WTC11 (cell line): Measurements from ENCODE around the gene GLUL. TPM values are rescaled to one million over a fixed set of nuclear protein-coding genes. Genes with fewer than 3 reads are reported as not detected.

Experiments
- ATAC-seq: fragments of 200-7000 bp; cut with Tn5 transposase; 2 replicates; pipeline ENCODE4 v1.10.0; 2021; ENCODE audit warnings: mild to moderate bottlenecking, moderate library complexity
- CTCF ChIA-PET: fragments of 300-600 bp; sonication (Branson Sonifier 250); formaldehyde crosslinking; loops from one replicate; lab custom pipeline; 2021; ENCODE audit warnings: antibody characterized with exemption; lab: Charles Lee
- POLR2A ChIA-PET: fragments of 350-600 bp; sonication (Branson Sonifier 250); formaldehyde crosslinking; loops from one replicate; lab custom pipeline; 2021; ENCODE audit warnings: antibody characterized with exemption; lab: Charles Lee
- DNase-seq: peaks from one replicate; pipeline ENCODE4 v3.0.0; 2021; ENCODE audit warnings: low spot score
- H3K27ac Mint-ChIP-seq: 2 replicates; pipeline ENCODE4 v1.8.0; 2021; ENCODE audit warnings: mixed read lengths
- H3K27me3 Mint-ChIP-seq: 2 replicates; pipeline ENCODE4 v1.8.0; 2021; ENCODE audit warnings: low read depth, mild to moderate bottlenecking, moderate library complexity, mixed read lengths
- H3K36me3 Mint-ChIP-seq: 2 replicates; pipeline ENCODE4 v1.8.0; 2021; ENCODE audit warnings: mixed read lengths
- H3K4me1 Mint-ChIP-seq: 2 replicates; pipeline ENCODE4 v1.8.0; 2022; ENCODE audit warnings: mixed read lengths
- H3K4me3 Mint-ChIP-seq: 2 replicates; pipeline ENCODE4 v1.8.0; 2021; ENCODE audit warnings: mild to moderate bottlenecking, moderate library complexity, mixed read lengths
- H3K9me3 Mint-ChIP-seq: 2 replicates; pipeline ENCODE4 v1.8.0; 2021; ENCODE audit warnings: mixed read lengths
- AFF4 ChIP-seq: sonication (generic); formaldehyde crosslinking; IDR thresholded peaks from 2 replicates; pipeline ENCODE4 v1.8.1; 2023; ENCODE audit warnings: mild to moderate bottlenecking, missing genetic modification reagents, borderline replicate concordance
- ATF1 ChIP-seq: sonication (generic); formaldehyde crosslinking; IDR thresholded peaks from 2 replicates; pipeline ENCODE4 v1.8.1; 2023; ENCODE audit warnings: mild to moderate bottlenecking, moderate library complexity, missing genetic modification reagents
- E2F4 ChIP-seq: sonication (generic); formaldehyde crosslinking; IDR thresholded peaks from 2 replicates; pipeline ENCODE4 v1.8.1; 2022; ENCODE audit warnings: low read depth, mild to moderate bottlenecking, moderate library complexity, missing genetic modification reagents, borderline replicate concordance
- EMX1 ChIP-seq: fragments of 250-450 bp; sonication (Bioruptor Pico); IDR thresholded peaks from 2 replicates; pipeline ENCODE4 v1.8.0; 2021; ENCODE audit warnings: mild to moderate bottlenecking
- FOXJ3 ChIP-seq: sonication (generic); formaldehyde crosslinking; IDR thresholded peaks from 2 replicates; pipeline ENCODE4 v1.9.0; 2021; ENCODE audit warnings: missing genetic modification reagents, mild to moderate bottlenecking, borderline replicate concordance
- GRHL2 ChIP-seq: fragments of 250-450 bp; sonication (Bioruptor Pico); IDR thresholded peaks from 2 replicates; pipeline ENCODE4 v1.8.0; 2022; ENCODE audit warnings: mild to moderate bottlenecking, moderate library complexity; ENCODE audit not compliant: insufficient replicate concordance, severe bottlenecking
- IRF1 ChIP-seq: sonication (generic); formaldehyde crosslinking; IDR thresholded peaks from 2 replicates; pipeline ENCODE4 v1.8.0; 2023; ENCODE audit warnings: missing genetic modification reagents
- JAZF1 ChIP-seq: fragments of 250-450 bp; sonication (Bioruptor Pico); IDR thresholded peaks from 2 replicates; pipeline ENCODE4 v1.9.0; 2021; ENCODE audit warnings: moderate library complexity, mild to moderate bottlenecking, inconsistent platforms
- MLX ChIP-seq: sonication (generic); formaldehyde crosslinking; IDR thresholded peaks from 2 replicates; pipeline ENCODE4 v1.8.1; 2023; ENCODE audit warnings: mild to moderate bottlenecking, missing genetic modification reagents, moderate library complexity
- NFE2L1 ChIP-seq: sonication (generic); formaldehyde crosslinking; IDR thresholded peaks from 2 replicates; pipeline ENCODE4 v1.8.1; 2023; ENCODE audit warnings: missing genetic modification reagents
- NR1H2 ChIP-seq: sonication (generic); formaldehyde crosslinking; IDR thresholded peaks from 2 replicates; pipeline ENCODE4 v1.9.0; 2021; ENCODE audit warnings: mild to moderate bottlenecking, moderate library complexity, missing genetic modification reagents
- PREB ChIP-seq: sonication (generic); formaldehyde crosslinking; IDR thresholded peaks from 2 replicates; pipeline ENCODE4 v1.8.1; 2022; ENCODE audit warnings: mild to moderate bottlenecking, missing genetic modification reagents, moderate library complexity, borderline replicate concordance
- RELA ChIP-seq: sonication (generic); formaldehyde crosslinking; IDR thresholded peaks from 2 replicates; pipeline ENCODE4 v1.8.1; 2022; ENCODE audit warnings: missing genetic modification reagents, mild to moderate bottlenecking, borderline replicate concordance
- RORB ChIP-seq: fragments of 250-450 bp; sonication (Bioruptor Pico); IDR thresholded peaks from 2 replicates; pipeline ENCODE4 v1.9.0; 2021; ENCODE audit warnings: mild to moderate bottlenecking
- SMAD3 ChIP-seq: sonication (generic); formaldehyde crosslinking; IDR thresholded peaks from 2 replicates; pipeline ENCODE4 v1.8.0; 2022; ENCODE audit warnings: missing genetic modification reagents, mild to moderate bottlenecking, borderline replicate concordance
- TEAD4 ChIP-seq: sonication (generic); formaldehyde crosslinking; IDR thresholded peaks from 2 replicates; pipeline ENCODE4 v1.8.0; 2022; ENCODE audit warnings: mild to moderate bottlenecking, missing genetic modification reagents
- USF1 ChIP-seq: sonication (generic); formaldehyde crosslinking; IDR thresholded peaks from 2 replicates; pipeline ENCODE4 v1.8.0; 2022; ENCODE audit warnings: mild to moderate bottlenecking, missing genetic modification reagents
- USF2 ChIP-seq: sonication (generic); formaldehyde crosslinking; IDR thresholded peaks from 2 replicates; pipeline ENCODE4 v1.8.1; 2023; ENCODE audit warnings: mild to moderate bottlenecking, missing genetic modification reagents, moderate library complexity
- ZBTB21 ChIP-seq: sonication (generic); formaldehyde crosslinking; IDR thresholded peaks from 2 replicates; pipeline ENCODE4 v1.8.1; 2023; ENCODE audit warnings: mild to moderate bottlenecking, missing genetic modification reagents, borderline replicate concordance
- ZNF423 ChIP-seq: fragments of 250-450 bp; sonication (Bioruptor Pico); IDR thresholded peaks from 2 replicates; pipeline ENCODE4 v2.1.2; 2022; ENCODE audit warnings: mild to moderate bottlenecking, moderate library complexity
- total RNA-seq: library from RNA; stranded (reverse); gene quantifications from 3 replicates; pipeline ENCODE4 v1.2.3, GENCODE V29; 2021

Gene GLUL
- total RNA-seq, 1 experiment from 2014 or later = 240 TPM

GRCh38 chr1:182338806-182339370 lies 52.7 kb downstream of the GLUL start (continued):
- TF ChIP-seq FOXJ3 (CRISPR knock-in tag) (no peak), USF2 (no peak), EMX1 (no peak), JAZF1 (CRISPR knock-in tag) (no peak), TEAD4 (CRISPR knock-in tag) (no peak), NR1H2 (CRISPR knock-in tag) (no peak), GRHL2 (no peak)

- H3K27ac Mint-ChIP-seq = no peak overlapping the region
- H3K36me3 Mint-ChIP-seq = no peaks in the 10 kb centered on the region
- no peaks in the 10 kb centered on the region for H3K9me3 Mint-ChIP-seq
- peaks cover 16% of the 10 kb centered on the region for H3K4me1 Mint-ChIP-seq
- DNase-seq (no peak), ATAC-seq (no peak)
- ChIA-PET CTCF (interaction anchor here (0.6 to 1.2 kb wide), 4 partner anchors 61 to 257 kb away, joined by 3 to 4 read pairs (median 3); no protein-coding TSS in a partner anchor), POLR2A (no interaction called here)
- peaks cover 2% of the 10 kb centered on the region; the same call in 1 of the 2 replicates for H3K27me3 Mint-ChIP-seq
- TF ChIP-seq E2F4 (CRISPR knock-in tag) (no peak), PREB (CRISPR knock-in tag) (no peak), EMX1 (no peak), ATF1 (CRISPR knock-in tag) (no peak), USF1 (CRISPR knock-in tag) (no peak), ZBTB21 (CRISPR knock-in tag) (no peak), RORB (CRISPR knock-in tag) (no peak), RELA (no peak), SMAD3 (CRISPR knock-in tag) (no peak), USF2 (no peak), ZNF423 (CRISPR knock-in tag) (no peak), AFF4 (CRISPR knock-in tag) (no peak), NFE2L1 (CRISPR knock-in tag) (no peak), MLX (CRISPR knock-in tag) (no peak), IRF1 (CRISPR knock-in tag) (no peak)
- H3K4me3 Mint-ChIP-seq = no peak overlapping the region
These were observed 53.6 kb downstream of the GLUL start for GRCh38 chr1:182337736-182338571.
